ENCODE results near the gene PICALM. TPM values are rescaled to one million over a fixed set of nuclear protein-coding genes. Genes with fewer than 3 reads are reported as not detected.
A peak's percentile ranks its signal among the peaks of the same experiment; 100 is the strongest.

Gene PICALM
- total RNA-seq, 1 donor from 2014 or later, result 204 TPM

GRCh38 chr11:85918910-85919794 is 149.7 kb downstream of the PICALM start:
- DNase-seq (ENCODE audit: low spot score), result peak; percentile 7
- TF ChIP-seq CTCF (IDR thresholded peaks at IDR 0.05) (no peak), EZH2 (IDR thresholded peaks at IDR 0.05) (no peak), EZH2phosphoT487 (IDR thresholded peaks at IDR 0.05) (no peak)
- Mint-ChIP-seq H3K9me3 (no peaks in the 10 kb centered on the region), H3K36me3 (no peaks in the 10 kb centered on the region), H3K4me3 (no peak overlapping the region), H3K27me3 (ENCODE audit: insufficient read depth, low read depth) (peaks cover 11% of the 10 kb centered on the region), H3K27ac (no peak overlapping the region), H3K4me1 (peaks cover 10% of the 10 kb centered on the region)
- Histone ChIP-seq H3K4me2 (peak overlapping the region; percentile 10), H3K4me3 (no peak overlapping the region), H3F3A (ENCODE audit: low read depth) (no peaks in the 10 kb centered on the region), H3K4me1 (peaks cover 5% of the 10 kb centered on the region), H3K27ac (no peak overlapping the region), H2AFZ (replicated peaks) (no peak overlapping the region), H3K9ac (no peak overlapping the region), H3K9me3 (ENCODE audit: low read depth) (peaks cover 5% of the 10 kb centered on the region), H3K27me3 (no peaks in the 10 kb centered on the region), H4K20me1 (ENCODE audit: low read depth) (no peaks in the 10 kb centered on the region), H3K36me3 (no peaks in the 10 kb centered on the region), H3K79me2 (ENCODE audit: low read depth) (no peaks in the 10 kb centered on the region)

GRCh38 chr11:85914425-85914824 is 154.5 kb downstream of the PICALM start:
- Mint-ChIP-seq H3K4me1 (peaks cover 9% of the 10 kb centered on the region), H3K36me3 (no peaks in the 10 kb centered on the region), H3K4me3 (no peak overlapping the region), H3K9me3 (no peaks in the 10 kb centered on the region), H3K27ac (no peak overlapping the region), H3K27me3 (ENCODE audit: insufficient read depth, low read depth) (peaks cover 7% of the 10 kb centered on the region)
- H3F3A ChIP-seq (ENCODE audit: low read depth), result no peaks in the 10 kb centered on the region
- no peak overlapping the region for H2AFZ ChIP-seq (replicated peaks)
- no peak overlapping the region for H3K9ac ChIP-seq
- no peak for DNase-seq (ENCODE audit: low spot score)
- H3K27me3 ChIP-seq, result no peaks in the 10 kb centered on the region
- no peak for TF ChIP-seq CTCF (IDR thresholded peaks at IDR 0.05)
- TF ChIP-seq EZH2 (IDR thresholded peaks at IDR 0.05), result no peak
- no peak for TF ChIP-seq EZH2phosphoT487 (IDR thresholded peaks at IDR 0.05)
- H3K79me2 ChIP-seq (ENCODE audit: low read depth), result no peaks in the 10 kb centered on the region
- H3K36me3 ChIP-seq, result no peaks in the 10 kb centered on the region
- H3K4me2 ChIP-seq, result no peak overlapping the region
- H3K4me1 ChIP-seq, result peaks cover 4% of the 10 kb centered on the region
- no peak overlapping the region for H3K27ac ChIP-seq
- no peaks in the 10 kb centered on the region for H4K20me1 ChIP-seq (ENCODE audit: low read depth)
- H3K4me3 ChIP-seq, result no peak overlapping the region
- H3K9me3 ChIP-seq (ENCODE audit: low read depth), result peaks cover 5% of the 10 kb centered on the region

- Mint-ChIP-seq H3K4me3 (no peak overlapping the region), H3K36me3 (no peaks in the 10 kb centered on the region), H3K27ac (no peak overlapping the region), H3K9me3 (no peaks in the 10 kb centered on the region), H3K4me1 (peaks cover 3% of the 10 kb centered on the region), H3K27me3 (ENCODE audit: insufficient read depth, low read depth) (peaks cover 7% of the 10 kb centered on the region)
- TF ChIP-seq CTCF (IDR thresholded peaks at IDR 0.05), result no peak
- no peak for TF ChIP-seq EZH2 (IDR thresholded peaks at IDR 0.05)
- no peak for TF ChIP-seq EZH2phosphoT487 (IDR thresholded peaks at IDR 0.05)
- no peak overlapping the region for H3K9ac ChIP-seq
- no peaks in the 10 kb centered on the region for H3F3A ChIP-seq (ENCODE audit: low read depth)
- H3K4me3 ChIP-seq, result no peak overlapping the region
- H4K20me1 ChIP-seq (ENCODE audit: low read depth), result no peaks in the 10 kb centered on the region
- DNase-seq (ENCODE audit: low spot score), result no peak
- no peak overlapping the region for H2AFZ ChIP-seq (replicated peaks)
- H3K79me2 ChIP-seq (ENCODE audit: low read depth), result no peaks in the 10 kb centered on the region
- no peaks in the 10 kb centered on the region for H3K36me3 ChIP-seq
- no peak overlapping the region for H3K27ac ChIP-seq
- H3K4me2 ChIP-seq, result no peak overlapping the region
- no peaks in the 10 kb centered on the region for H3K4me1 ChIP-seq
- H3K9me3 ChIP-seq (ENCODE audit: low read depth), result peaks cover 5% of the 10 kb centered on the region
- H3K27me3 ChIP-seq, result no peaks in the 10 kb centered on the region
Measured at GRCh38 chr11:85913513-85913912, 155.4 kb downstream of the PICALM start.

Measured in neural progenitor cell (in vitro differentiated cells).